Activated CD4-positive, alpha-beta T cell treated with anti-CD3 and anti-CD28 coated beads, Interleukin-2, amount 50 U/mL, for 48 hours (primary cell): ENCODE data around the gene TP63.

Experiments used
- DNase-seq, 2 experiments: peaks; one replicate each; pipeline ENCODE4 v3.0.0-alpha.2; 2020

TP63 gene

GRCh38 chr3:189786479-189787064 lies 155.4 kb downstream of the TP63 start:
- DNase-seq = no peak

GRCh38 chr3:189787191-189787590 lies 156.0 kb downstream of the TP63 start:
- DNase-seq = no peak

GRCh38 chr3:189787632-189788031 lies 156.4 kb downstream of the TP63 start:
- no peak for DNase-seq

- no peak for DNase-seq
Observed at GRCh38 chr3:189789432-189789831, 158.2 kb downstream of the TP63 start.

GRCh38 chr3:189790658-189791057 lies 159.5 kb downstream of the TP63 start:
- DNase-seq = no peak

- no peak for DNase-seq
Observed at GRCh38 chr3:189792046-189792929, 161.1 kb downstream of the TP63 start.

GRCh38 chr3:189794518-189794917 lies 163.3 kb downstream of the TP63 start:
- DNase-seq = no peak

- DNase-seq = no peak
Observed at GRCh38 chr3:189797103-189797750, 166.0 kb downstream of the TP63 start.

- no peak for DNase-seq
Observed at GRCh38 chr3:189799366-189799765, 168.2 kb downstream of the TP63 start.

GRCh38 chr3:189800436-189800835 lies 169.2 kb downstream of the TP63 start:
- no peak for DNase-seq

GRCh38 chr3:189803254-189803653 lies 172.1 kb downstream of the TP63 start:
- no peak for DNase-seq

- DNase-seq = no peak
Observed at GRCh38 chr3:189805375-189806067, 174.3 kb downstream of the TP63 start.

GRCh38 chr3:189806171-189806951 lies 175.2 kb downstream of the TP63 start:
- no peak for DNase-seq

GRCh38 chr3:189808246-189809007 lies 177.2 kb downstream of the TP63 start:
- DNase-seq = no peak

- no peak for DNase-seq
Observed at GRCh38 chr3:189809583-189809982, 178.4 kb downstream of the TP63 start.

- DNase-seq = no peak
Observed at GRCh38 chr3:189812806-189813465, 181.7 kb downstream of the TP63 start.

GRCh38 chr3:189813647-189814240 lies 182.6 kb downstream of the TP63 start:
- no peak for DNase-seq

- no peak for DNase-seq
Observed at GRCh38 chr3:189820365-189820720, 189.2 kb downstream of the TP63 start.

GRCh38 chr3:189821262-189821661 lies 190.1 kb downstream of the TP63 start:
- DNase-seq = no peak

GRCh38 chr3:189822726-189823125 lies 191.5 kb downstream of the TP63 start:
- no peak for DNase-seq
